Skeletal muscle satellite cell (primary cell): ENCODE data around the gene ARID1B.

Source experiments
- H3K27me3 ChIP-seq: 2 replicates; pipeline ENCODE4 v1.7.0; 2013; ENCODE audit warnings: low read length; ENCODE audit not compliant: control insufficient read depth, insufficient read depth
- H3K36me3 ChIP-seq: 2 replicates; pipeline ENCODE4 v1.7.0; 2013; ENCODE audit warnings: mild to moderate bottlenecking, control low read depth, low read length; ENCODE audit not compliant: insufficient read depth
- H3K4me1 ChIP-seq: 2 replicates; pipeline ENCODE4 v1.7.0; 2013; ENCODE audit warnings: low read length; ENCODE audit not compliant: control insufficient read depth, insufficient read depth
- H3K4me2 ChIP-seq: 2 replicates; pipeline ENCODE4 v1.7.0; 2013; ENCODE audit warnings: mild to moderate bottlenecking, low read length
- H3K4me3 ChIP-seq: 2 replicates; pipeline ENCODE4 v1.7.0; 2013; ENCODE audit warnings: low read length
- H3K9ac ChIP-seq: 2 replicates; pipeline ENCODE4 v1.7.0; 2013; ENCODE audit warnings: mild to moderate bottlenecking, low read depth, low read length, moderate library complexity
- H3K9me3 ChIP-seq: replicated peaks from 2 replicates; pipeline ENCODE4 v1.7.0; 2013; ENCODE audit warnings: mild to moderate bottlenecking, control low read depth, low read length

Gene ARID1B

GRCh38 chr6:157021993-157022740 is 245.0 kb downstream of the ARID1B start:
- Histone ChIP-seq H3K4me1 (peaks cover 19% of the 10 kb centered on the region), H3K4me2 (peak overlapping the region; percentile 100), H3K9me3 (peaks cover 3% of the 10 kb centered on the region), H3K9ac (peak overlapping the region; percentile 100), H3K27me3 (no peaks in the 10 kb centered on the region), H3K36me3 (no peaks in the 10 kb centered on the region), H3K4me3 (peak overlapping the region; percentile 94)

GRCh38 chr6:157023958-157024357 is 246.8 kb downstream of the ARID1B start:
- H3K4me3 ChIP-seq = no peak overlapping the region
- H3K36me3 ChIP-seq = no peaks in the 10 kb centered on the region
- H3K27me3 ChIP-seq = no peaks in the 10 kb centered on the region

GRCh38 chr6:157024745-157025144 is 247.6 kb downstream of the ARID1B start:
- Histone ChIP-seq H3K27me3 (no peaks in the 10 kb centered on the region), H3K4me1 (peaks cover 6% of the 10 kb centered on the region), H3K36me3 (peaks cover 4% of the 10 kb centered on the region), H3K4me2 (no peak overlapping the region), H3K9ac (no peak overlapping the region), H3K9me3 (peaks cover 3% of the 10 kb centered on the region), H3K4me3 (no peak overlapping the region)

More at GRCh38 chr6:157023958-157024357, 246.8 kb downstream of the ARID1B start:
- no peak overlapping the region for H3K4me2 ChIP-seq
- H3K9me3 ChIP-seq = peaks cover 3% of the 10 kb centered on the region
- no peak overlapping the region for H3K9ac ChIP-seq
- H3K4me1 ChIP-seq = peaks cover 14% of the 10 kb centered on the region

- H3K36me3 ChIP-seq = peaks cover 6% of the 10 kb centered on the region
- peaks cover 4% of the 10 kb centered on the region for H3K4me1 ChIP-seq
- no peak overlapping the region for H3K4me2 ChIP-seq
- H3K27me3 ChIP-seq = no peaks in the 10 kb centered on the region
- H3K9me3 ChIP-seq = peaks cover 3% of the 10 kb centered on the region
- no peak overlapping the region for H3K4me3 ChIP-seq
- no peak overlapping the region for H3K9ac ChIP-seq
Measured at GRCh38 chr6:157025437-157025836, 248.3 kb downstream of the ARID1B start.

GRCh38 chr6:157029980-157030690 is 253.0 kb downstream of the ARID1B start:
- Histone ChIP-seq H3K4me1 (peaks cover 21% of the 10 kb centered on the region), H3K36me3 (peaks cover 6% of the 10 kb centered on the region), H3K9ac (no peak overlapping the region), H3K27me3 (no peaks in the 10 kb centered on the region), H3K4me2 (no peak overlapping the region), H3K9me3 (peaks cover 3% of the 10 kb centered on the region), H3K4me3 (no peak overlapping the region)

- peaks cover under 1% of the 10 kb centered on the region for H3K9me3 ChIP-seq
- no peaks in the 10 kb centered on the region for H3K27me3 ChIP-seq
- no peak overlapping the region for H3K9ac ChIP-seq
- H3K36me3 ChIP-seq = peaks cover 6% of the 10 kb centered on the region
- no peak overlapping the region for H3K4me2 ChIP-seq
- H3K4me1 ChIP-seq = peaks cover 21% of the 10 kb centered on the region
- H3K4me3 ChIP-seq = no peak overlapping the region
Measured at GRCh38 chr6:157030755-157031154, 253.6 kb downstream of the ARID1B start.

GRCh38 chr6:157032923-157033322 is 255.7 kb downstream of the ARID1B start:
- Histone ChIP-seq H3K9ac (peak overlapping the region; percentile 70), H3K4me1 (peaks cover 21% of the 10 kb centered on the region)

GRCh38 chr6:157033428-157034140 is 256.4 kb downstream of the ARID1B start:
- Histone ChIP-seq H3K9me3 (no peaks in the 10 kb centered on the region), H3K4me2 (peak overlapping the region; percentile 87), H3K9ac (peak overlapping the region; percentile 70), H3K4me3 (peak overlapping the region; percentile 55), H3K4me1 (peaks cover 21% of the 10 kb centered on the region), H3K27me3 (no peaks in the 10 kb centered on the region), H3K36me3 (peaks cover 6% of the 10 kb centered on the region)

More at GRCh38 chr6:157032923-157033322, 255.7 kb downstream of the ARID1B start:
- Histone ChIP-seq H3K9me3 (no peaks in the 10 kb centered on the region), H3K4me3 (peak overlapping the region; percentile 55), H3K4me2 (peak overlapping the region; percentile 87), H3K36me3 (peaks cover 6% of the 10 kb centered on the region), H3K27me3 (no peaks in the 10 kb centered on the region)

- H3K27me3 ChIP-seq = no peaks in the 10 kb centered on the region
- peaks cover 21% of the 10 kb centered on the region for H3K4me1 ChIP-seq
- H3K36me3 ChIP-seq = peaks cover 2% of the 10 kb centered on the region
- peak overlapping the region; percentile 46 for H3K4me2 ChIP-seq
- no peak overlapping the region for H3K4me3 ChIP-seq
- peak overlapping the region; percentile 70 for H3K9ac ChIP-seq
- H3K9me3 ChIP-seq = no peaks in the 10 kb centered on the region
Measured at GRCh38 chr6:157034436-157035230, 257.5 kb downstream of the ARID1B start.

GRCh38 chr6:157035546-157035945 is 258.4 kb downstream of the ARID1B start:
- H3K27me3 ChIP-seq = no peaks in the 10 kb centered on the region
- H3K36me3 ChIP-seq = no peaks in the 10 kb centered on the region
- peaks cover 21% of the 10 kb centered on the region for H3K4me1 ChIP-seq
- H3K9me3 ChIP-seq = no peaks in the 10 kb centered on the region
- no peak overlapping the region for H3K9ac ChIP-seq
- no peak overlapping the region for H3K4me2 ChIP-seq
- H3K4me3 ChIP-seq = no peak overlapping the region
